Karpas-422 (cell line): ENCODE results near the gene UQCRC1. TPM values are rescaled to one million over a fixed set of nuclear protein-coding genes. Genes with fewer than 3 reads are reported as not detected.

Experiments used
- DNase-seq: peaks from one replicate; pipeline ENCODE4 v3.0.0-alpha.2; 2015
- H2AFZ ChIP-seq: fragments of 200-600 bp; sonication (generic); 2 replicates; pipeline ENCODE4 v1.6.1; 2014; ENCODE audit warnings: antibody characterized with exemption, low read length, mixed read lengths
- H3K27ac ChIP-seq: fragments of 200-600 bp; sonication (generic); 2 replicates; pipeline ENCODE4 v1.5.1; 2014; ENCODE audit warnings: mild to moderate bottlenecking, low read length, moderate library complexity
- H3K27me3 ChIP-seq: fragments of 200-600 bp; sonication (generic); 2 replicates; pipeline ENCODE4 v1.6.1; 2014; ENCODE audit warnings: low read length, mixed read lengths
- H3K36me3 ChIP-seq: fragments of 200-600 bp; sonication (generic); 2 replicates; pipeline ENCODE4 v1.6.1; 2014; ENCODE audit warnings: low read length, mixed read lengths; ENCODE audit not compliant: insufficient read depth
- H3K4me1 ChIP-seq: fragments of 200-600 bp; sonication (generic); 2 replicates; pipeline ENCODE4 v1.6.1; 2014; ENCODE audit warnings: mild to moderate bottlenecking, low read length, mixed read lengths
- H3K4me2 ChIP-seq: fragments of 200-600 bp; sonication (generic); 2 replicates; pipeline ENCODE4 v1.6.1; 2014; ENCODE audit warnings: low read length, low read depth, mild to moderate bottlenecking; ENCODE audit not compliant: poor library complexity, severe bottlenecking
- H3K4me3 ChIP-seq: fragments of 200-600 bp; sonication (generic); 2 replicates; pipeline ENCODE4 v1.5.1; 2014; ENCODE audit warnings: mild to moderate bottlenecking, antibody characterized with exemption, low read length, mixed read lengths
- H3K79me2 ChIP-seq: fragments of 200-600 bp; sonication (generic); 2 replicates; pipeline ENCODE4 v1.6.1; 2014; ENCODE audit warnings: mild to moderate bottlenecking, low read length, mixed read lengths
- H3K9ac ChIP-seq: fragments of 200-600 bp; sonication (generic); 2 replicates; pipeline ENCODE4 v1.6.0; 2014; ENCODE audit warnings: low read length
- H3K9me2 ChIP-seq: fragments of 200-600 bp; sonication (generic), shearing (Covaris generic); replicated peaks from 2 replicates; pipeline ENCODE4 v1.6.0; 2014; ENCODE audit warnings: mild to moderate bottlenecking, low read length, moderate library complexity; ENCODE audit not compliant: insufficient read depth
- H3K9me3 ChIP-seq: fragments of 300-700, 200-600 bp; sonication (generic); 2 replicates; pipeline ENCODE4 v1.6.1; 2014; ENCODE audit warnings: low read length, mixed read lengths
- H4K20me1 ChIP-seq: fragments of 200-600 bp; sonication (generic); 2 replicates; pipeline ENCODE4 v1.6.1; 2014; ENCODE audit warnings: mild to moderate bottlenecking, antibody characterized with exemption, low read length, low read depth; ENCODE audit not compliant: insufficient read depth
- total RNA-seq: library from RNA; depleted of rRNA; stranded (reverse); fragments of >200 nt; shearing (Covaris generic); gene quantifications from 2 replicates; pipeline ENCODE4 v1.2.3, GENCODE V29; 2014; ENCODE audit warnings: low replicate concordance

Gene UQCRC1
- total RNA-seq, 1 experiment from 2014 or later = 80.3 TPM

DNA sequence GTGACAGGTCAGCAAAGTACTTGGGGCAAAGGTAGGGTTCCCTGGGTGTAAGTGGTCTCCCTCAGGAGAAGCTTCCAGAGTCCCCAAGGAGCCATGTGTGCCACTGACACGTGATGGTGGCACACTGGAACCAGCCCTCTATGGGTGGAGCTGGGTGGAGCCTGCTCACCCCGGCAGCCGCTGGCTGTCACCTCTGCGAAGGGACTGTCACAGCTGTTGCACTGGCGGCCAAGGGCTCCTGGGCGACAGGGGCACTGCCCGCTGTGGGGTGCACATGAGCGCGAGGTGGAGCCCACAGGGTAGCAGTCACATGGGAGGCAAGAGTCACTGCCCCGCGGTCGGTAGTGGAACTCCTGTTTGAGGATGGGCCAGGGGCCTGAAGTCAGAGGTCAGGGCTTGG, 41.3 kb upstream of the UQCRC1 start:
- Histone ChIP-seq H3K4me1 (peaks cover 13% of the 10 kb centered on the region), H3K9me3 (no peaks in the 10 kb centered on the region)

DNA sequence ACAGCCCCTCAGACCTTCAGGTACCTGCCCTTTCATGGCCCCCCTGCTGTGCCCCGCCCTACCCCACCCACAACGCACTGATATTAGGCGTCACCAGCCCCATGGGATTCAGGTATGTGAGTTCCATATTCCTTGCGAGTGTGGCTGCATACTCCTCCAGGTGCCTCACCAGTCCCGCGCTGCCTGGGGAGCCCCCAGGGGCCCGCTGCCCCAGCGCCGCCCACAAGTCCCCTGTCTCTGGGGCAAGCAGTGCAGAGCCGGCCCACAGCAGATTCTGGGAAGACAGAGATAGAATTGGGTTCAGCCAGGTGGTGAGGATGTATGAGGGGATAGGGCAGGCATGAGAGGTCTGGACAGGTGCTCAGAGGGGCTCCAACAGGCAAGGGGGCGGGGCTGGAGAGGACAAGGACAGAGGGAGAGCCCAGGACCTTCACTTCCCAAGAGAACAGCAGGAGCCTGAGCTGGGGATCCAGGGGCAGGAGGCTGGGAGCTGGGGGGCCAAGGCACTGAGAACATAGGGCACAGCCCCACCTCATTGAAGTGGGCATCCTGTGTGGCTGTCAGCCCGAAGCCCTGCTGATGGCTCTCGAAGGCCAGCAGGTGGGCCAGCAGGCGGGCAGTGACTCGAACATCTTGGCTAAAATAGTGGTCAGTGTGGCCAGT, 38.9 kb upstream of the UQCRC1 start:
- H3K4me2 ChIP-seq = no peak overlapping the region
- no peak overlapping the region for H3K27ac ChIP-seq
- H3K4me3 ChIP-seq = no peak overlapping the region
- 0 out of 2 replicates have a peak, but pooled peaks cover 3% of the 10 kb centered on the region for H3K4me1 ChIP-seq
- no peaks in the 10 kb centered on the region for H3K79me2 ChIP-seq
- H3K9ac ChIP-seq = no peak overlapping the region
- H3K27me3 ChIP-seq = no peaks in the 10 kb centered on the region
- no peak overlapping the region for H2AFZ ChIP-seq
- no peaks in the 10 kb centered on the region for H3K36me3 ChIP-seq
- H4K20me1 ChIP-seq = no peaks in the 10 kb centered on the region
- no peaks in the 10 kb centered on the region for H3K9me2 ChIP-seq
- DNase-seq = no peak
- H3K9me3 ChIP-seq = no peaks in the 10 kb centered on the region

More for the DNA sequence above, 41.3 kb upstream of the UQCRC1 start:
- Histone ChIP-seq H3K9me2 (no peaks in the 10 kb centered on the region), H3K79me2 (no peaks in the 10 kb centered on the region), H2AFZ (no peak overlapping the region), H3K4me2 (no peak overlapping the region), H3K4me3 (no peak overlapping the region), H3K27me3 (no peaks in the 10 kb centered on the region), H3K36me3 (no peaks in the 10 kb centered on the region), H4K20me1 (no peaks in the 10 kb centered on the region), H3K9ac (no peak overlapping the region), H3K27ac (no peak overlapping the region)
- DNase-seq = no peak

- H3K79me2 ChIP-seq = no peaks in the 10 kb centered on the region
- H3K27ac ChIP-seq = no peak overlapping the region
- H3K9me2 ChIP-seq = no peaks in the 10 kb centered on the region
- no peaks in the 10 kb centered on the region for H3K27me3 ChIP-seq
- no peak overlapping the region for H3K9ac ChIP-seq
- no peaks in the 10 kb centered on the region for H4K20me1 ChIP-seq
- no peak overlapping the region for H2AFZ ChIP-seq
- no peaks in the 10 kb centered on the region for H3K9me3 ChIP-seq
- no peak for DNase-seq
- no peak overlapping the region for H3K4me2 ChIP-seq
- H3K4me1 ChIP-seq = 0 out of 2 replicates have a peak, but pooled peaks cover 3% of the 10 kb centered on the region
- no peaks in the 10 kb centered on the region for H3K36me3 ChIP-seq
- no peak overlapping the region for H3K4me3 ChIP-seq
These were observed 38.3 kb upstream of the UQCRC1 start for GRCh38 chr3:48647714-48648113.

- Histone ChIP-seq H3K79me2 (no peaks in the 10 kb centered on the region), H3K9me3 (no peaks in the 10 kb centered on the region), H3K4me3 (no peak overlapping the region), H3K9me2 (no peaks in the 10 kb centered on the region), H2AFZ (no peak overlapping the region), H3K4me2 (no peak overlapping the region), H3K27me3 (no peaks in the 10 kb centered on the region), H3K27ac (no peak overlapping the region), H4K20me1 (no peaks in the 10 kb centered on the region), H3K9ac (no peak overlapping the region), H3K36me3 (no peaks in the 10 kb centered on the region), H3K4me1 (no peaks in the 10 kb centered on the region)
- DNase-seq = no peak
These were observed 35.7 kb upstream of the UQCRC1 start for GRCh38 chr3:48644898-48645760.

DNA sequence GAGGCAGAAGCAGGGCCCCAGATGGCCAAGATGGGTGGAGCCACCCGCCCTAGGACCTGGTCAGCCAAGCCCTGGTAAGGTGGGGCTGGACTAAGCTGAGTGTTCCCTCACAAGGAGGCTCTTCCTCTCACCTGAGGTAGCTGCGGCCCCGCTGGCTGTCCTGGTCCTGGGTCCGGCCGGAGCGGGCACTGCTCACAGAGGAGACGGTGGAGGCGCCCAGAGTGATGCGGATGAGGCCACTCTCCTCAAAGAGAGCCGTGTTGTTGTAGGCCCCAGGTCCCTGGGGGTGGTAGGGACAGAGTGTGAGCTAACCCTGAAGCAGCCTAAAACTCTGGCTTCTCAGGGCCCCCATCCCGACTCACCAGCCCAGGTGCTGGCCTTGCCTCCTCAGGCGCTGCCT, 33.2 kb upstream of the UQCRC1 start:
- DNase-seq = no peak
- no peaks in the 10 kb centered on the region for H3K9me2 ChIP-seq
- H3K4me1 ChIP-seq = no peaks in the 10 kb centered on the region
- no peak overlapping the region for H3K27ac ChIP-seq
- no peaks in the 10 kb centered on the region for H3K27me3 ChIP-seq
- H3K9me3 ChIP-seq = no peaks in the 10 kb centered on the region
- no peaks in the 10 kb centered on the region for H3K36me3 ChIP-seq
- H3K4me2 ChIP-seq = no peak overlapping the region
- no peaks in the 10 kb centered on the region for H3K79me2 ChIP-seq
- no peak overlapping the region for H3K4me3 ChIP-seq
- no peak overlapping the region for H3K9ac ChIP-seq
- H4K20me1 ChIP-seq = no peaks in the 10 kb centered on the region
- no peak overlapping the region for H2AFZ ChIP-seq

- no peak for DNase-seq
- Histone ChIP-seq H3K9me2 (no peaks in the 10 kb centered on the region), H3K79me2 (no peaks in the 10 kb centered on the region), H4K20me1 (no peaks in the 10 kb centered on the region), H3K9me3 (no peaks in the 10 kb centered on the region), H3K4me1 (peaks cover 5% of the 10 kb centered on the region), H3K36me3 (no peaks in the 10 kb centered on the region), H3K4me3 (no peak overlapping the region), H3K4me2 (no peak overlapping the region), H3K27me3 (no peaks in the 10 kb centered on the region), H3K27ac (no peak overlapping the region), H3K9ac (no peak overlapping the region), H2AFZ (no peak overlapping the region)
These were observed 31.9 kb upstream of the UQCRC1 start for GRCh38 chr3:48641396-48641795.

GRCh38 chr3:48639944-48640606, 30.6 kb upstream of the UQCRC1 start:
- no peaks in the 10 kb centered on the region for H4K20me1 ChIP-seq

DNA sequence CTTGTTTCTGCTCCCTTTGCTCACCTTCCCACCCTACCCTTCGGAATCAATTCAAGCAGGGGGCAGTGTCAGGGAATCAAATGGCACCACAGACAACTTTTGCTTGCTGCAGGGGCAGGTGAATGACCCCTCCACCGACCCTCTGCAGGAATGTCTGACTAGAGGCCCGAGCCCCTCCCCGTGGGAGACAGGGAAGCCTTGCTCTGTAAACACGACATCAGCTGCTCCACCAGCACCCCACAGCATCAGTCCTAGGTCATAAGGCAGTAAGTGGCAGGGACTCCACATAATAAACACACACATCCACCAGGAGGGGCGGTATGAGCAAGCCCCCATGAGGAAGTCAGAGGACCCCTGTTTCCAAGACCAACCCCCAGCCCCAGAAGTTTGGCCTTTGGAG, 27.9 kb upstream of the UQCRC1 start:
- H3K79me2 ChIP-seq = peaks cover 17% of the 10 kb centered on the region

More at GRCh38 chr3:48639944-48640606, 30.6 kb upstream of the UQCRC1 start:
- no peak for DNase-seq
- no peak overlapping the region for H3K9ac ChIP-seq
- H3K9me3 ChIP-seq = no peaks in the 10 kb centered on the region
- H3K4me2 ChIP-seq = no peak overlapping the region
- H3K27me3 ChIP-seq = no peaks in the 10 kb centered on the region
- peaks cover under 1% of the 10 kb centered on the region; the same call in 1 of the 2 replicates for H3K79me2 ChIP-seq
- H3K27ac ChIP-seq = no peak overlapping the region
- peaks cover 11% of the 10 kb centered on the region for H3K4me1 ChIP-seq
- no peak overlapping the region for H2AFZ ChIP-seq
- no peaks in the 10 kb centered on the region for H3K9me2 ChIP-seq
- H3K36me3 ChIP-seq = no peaks in the 10 kb centered on the region
- no peak overlapping the region for H3K4me3 ChIP-seq

More for the DNA sequence above, 27.9 kb upstream of the UQCRC1 start:
- Histone ChIP-seq H3K4me2 (no peak overlapping the region), H3K36me3 (no peaks in the 10 kb centered on the region; the same call in 1 of the 2 replicates), H3K27me3 (no peaks in the 10 kb centered on the region), H2AFZ (no peak overlapping the region), H4K20me1 (no peaks in the 10 kb centered on the region), H3K4me1 (peaks cover 21% of the 10 kb centered on the region), H3K27ac (no peak overlapping the region), H3K9me3 (no peaks in the 10 kb centered on the region), H3K9ac (no peak overlapping the region), H3K9me2 (no peaks in the 10 kb centered on the region), H3K4me3 (no peak overlapping the region)
- DNase-seq = no peak
